Stomach smooth muscle (tissue), 2 donors: ENCODE results near the gene RRP9.

ENCODE experiments used
- H3K27ac ChIP-seq: one replicate; pipeline ENCODE4 v1.7.0; 2013; ENCODE audit warnings: mild to moderate bottlenecking, low read length, inconsistent platforms
- H3K27me3 ChIP-seq, 2 donors: one replicate each; pipeline ENCODE4 v1.7.0; 2013; ENCODE audit warnings: low read length in 2 of 2; ENCODE audit not compliant: insufficient read depth in 2 of 2, control insufficient read depth in 1 of 2
- H3K36me3 ChIP-seq, 2 donors: one replicate each; pipeline ENCODE4 v1.7.0; 2013; ENCODE audit warnings: low read length in 2 of 2; ENCODE audit not compliant: control insufficient read depth in 2 of 2, insufficient read depth in 2 of 2
- H3K4me1 ChIP-seq: one replicate; pipeline ENCODE4 v1.7.0; 2013; ENCODE audit warnings: low read length; ENCODE audit not compliant: control insufficient read depth, insufficient read depth
- H3K4me3 ChIP-seq, 2 donors: one replicate each; pipeline ENCODE4 v1.7.0; 2013; ENCODE audit warnings: low read length in 2 of 2
- H3K9ac ChIP-seq, 2 donors: one replicate each; pipeline ENCODE4 v1.7.0; 2013; ENCODE audit warnings: low read length in 2 of 2, mild to moderate bottlenecking in 1 of 2
- H3K9me3 ChIP-seq, 2 donors: one replicate each; pipeline ENCODE4 v1.7.0; 2013; ENCODE audit warnings: low read length in 2 of 2; ENCODE audit not compliant: control insufficient read depth in 2 of 2
- donor health status: healthy.
- donor health status: Pancreatic carcinoma.

The RRP9 gene

GRCh38 chr3:51954105-51954504, 12.4 kb upstream of the RRP9 start:
- no peak overlapping the region for H3K4me3 ChIP-seq
- peaks cover 16% of the 10 kb centered on the region for H3K4me1 ChIP-seq
- peaks cover 0 to 4% of the 10 kb centered on the region in 2 donors for H3K27me3 ChIP-seq
- H3K9ac ChIP-seq = no peak overlapping the region
- H3K36me3 ChIP-seq = peaks cover 3 to 11% of the 10 kb centered on the region in 2 donors
- H3K27ac ChIP-seq = no peak overlapping the region
- H3K9me3 ChIP-seq = no peaks in the 10 kb centered on the region

- H3K27me3 ChIP-seq = peaks cover 0 to 4% of the 10 kb centered on the region in 2 donors
- no peak overlapping the region for H3K4me3 ChIP-seq
- no peak overlapping the region for H3K9ac ChIP-seq
- H3K9me3 ChIP-seq = no peaks in the 10 kb centered on the region
- no peak overlapping the region for H3K27ac ChIP-seq
- peaks cover 16% of the 10 kb centered on the region for H3K4me1 ChIP-seq
- H3K36me3 ChIP-seq = peaks cover 8 to 9% of the 10 kb centered on the region in 2 donors
These were observed 11.7 kb upstream of the RRP9 start for GRCh38 chr3:51953445-51953844.

DNA sequence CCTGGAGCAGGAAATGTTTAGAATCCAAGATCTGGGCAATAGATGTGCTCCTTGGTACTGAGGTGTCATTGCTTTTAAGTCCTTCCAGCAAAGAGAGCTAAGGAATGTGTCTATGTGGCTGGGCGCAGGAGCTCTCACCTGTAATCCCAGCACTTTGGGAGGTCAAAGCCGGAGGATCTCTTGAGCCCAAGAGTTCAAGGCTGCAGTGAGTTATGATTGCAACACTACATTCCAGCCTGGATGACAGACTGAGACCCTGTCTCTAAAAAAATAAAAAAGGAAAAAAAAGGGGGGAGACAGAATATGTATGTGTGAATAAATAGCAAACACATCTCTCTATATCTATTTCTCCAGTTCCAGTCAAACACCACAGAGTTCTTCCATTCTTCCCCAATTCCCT, 9.2 kb upstream of the RRP9 start:
- H3K4me3 ChIP-seq = no peak overlapping the region
- H3K27ac ChIP-seq = no peak overlapping the region

DNA sequence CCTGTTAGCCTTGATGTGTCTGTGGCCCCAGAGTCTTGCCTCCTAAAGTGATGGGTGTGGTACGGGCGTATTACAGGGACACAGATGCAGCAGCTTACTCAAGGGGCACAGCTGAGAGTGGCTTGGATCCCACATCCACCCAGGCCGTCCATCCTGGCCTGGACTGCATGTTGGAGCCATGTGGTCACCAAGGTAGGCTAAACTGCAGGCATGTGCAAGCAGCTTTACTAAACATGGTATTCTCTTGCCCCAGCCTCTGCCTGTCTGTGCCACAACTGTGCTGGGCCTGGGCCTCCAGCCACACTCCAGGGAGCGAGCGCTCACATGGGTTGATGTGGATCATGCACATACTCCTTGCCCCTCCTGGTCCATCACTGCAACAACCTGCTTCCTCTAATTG, 7.4 kb upstream of the RRP9 start:
- no peak overlapping the region for H3K4me3 ChIP-seq
- no peaks in the 10 kb centered on the region for H3K9me3 ChIP-seq
- peaks cover 14 to 18% of the 10 kb centered on the region in 2 donors for H3K36me3 ChIP-seq
- H3K27ac ChIP-seq = no peak overlapping the region
- no peak overlapping the region for H3K9ac ChIP-seq
- no peaks in the 10 kb centered on the region for H3K4me1 ChIP-seq
- H3K27me3 ChIP-seq = no peaks in the 10 kb centered on the region

More for the DNA sequence above, 9.2 kb upstream of the RRP9 start:
- Histone ChIP-seq H3K27me3 (peaks cover 0 to 4% of the 10 kb centered on the region in 2 donors), H3K4me1 (peaks cover 7% of the 10 kb centered on the region), H3K9ac (no peak overlapping the region), H3K36me3 (peaks cover 13 to 18% of the 10 kb centered on the region in 2 donors), H3K9me3 (no peaks in the 10 kb centered on the region)

- Histone ChIP-seq H3K27ac (no peak overlapping the region), H3K4me3 (no peak overlapping the region), H3K9me3 (no peaks in the 10 kb centered on the region), H3K4me1 (peaks cover 3% of the 10 kb centered on the region), H3K27me3 (no peaks in the 10 kb centered on the region), H3K36me3 (peaks cover 14 to 18% of the 10 kb centered on the region in 2 donors), H3K9ac (no peak overlapping the region)
These were observed 6.4 kb upstream of the RRP9 start for GRCh38 chr3:51948016-51948580.

DNA sequence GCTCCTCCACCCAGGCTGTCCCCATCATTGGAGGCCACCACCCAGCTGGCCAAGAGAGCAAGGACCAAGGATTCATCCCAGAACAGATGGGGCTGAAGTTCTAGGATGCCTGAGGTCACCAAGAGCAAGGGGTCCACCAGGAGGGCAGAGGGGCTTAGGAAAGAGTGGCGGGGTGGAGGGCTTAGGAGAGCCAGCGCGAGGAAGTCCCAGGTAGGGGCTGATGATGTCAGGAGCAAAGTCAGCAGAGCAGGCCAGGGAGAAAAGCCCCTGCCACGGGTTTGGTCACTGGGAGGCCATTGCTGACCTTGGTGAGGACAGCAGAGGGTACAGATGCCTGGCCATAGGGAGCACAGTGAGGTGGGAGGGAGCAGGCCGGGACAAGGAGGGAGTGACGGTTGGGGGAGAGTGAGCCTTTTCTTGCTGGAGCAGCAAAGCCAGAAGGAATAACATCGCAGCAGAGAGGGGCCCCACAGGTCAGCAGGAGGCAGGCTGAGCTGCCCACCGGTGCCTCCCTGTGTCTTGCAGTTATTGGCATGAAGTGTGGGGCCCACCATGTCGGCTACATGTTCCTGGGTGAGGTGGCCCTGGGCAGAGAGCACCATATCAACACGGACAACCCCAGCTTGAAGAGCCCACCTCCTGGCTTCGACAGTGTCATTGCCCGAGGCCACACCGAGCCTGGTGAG, 5.7 kb upstream of the RRP9 start:
- Histone ChIP-seq H3K4me3 (no peak overlapping the region), H3K27ac (no peak overlapping the region), H3K27me3 (no peaks in the 10 kb centered on the region), H3K4me1 (peaks cover 11% of the 10 kb centered on the region), H3K36me3 (peaks cover 14 to 18% of the 10 kb centered on the region in 2 donors), H3K9ac (no peak overlapping the region), H3K9me3 (no peaks in the 10 kb centered on the region)

GRCh38 chr3:51946796-51947195, 5.1 kb upstream of the RRP9 start:
- H3K9ac ChIP-seq = no peak overlapping the region
- H3K27me3 ChIP-seq = no peaks in the 10 kb centered on the region
- H3K36me3 ChIP-seq = peaks cover 14 to 18% of the 10 kb centered on the region in 2 donors
- peaks cover 15% of the 10 kb centered on the region for H3K4me1 ChIP-seq
- H3K9me3 ChIP-seq = no peaks in the 10 kb centered on the region
- H3K4me3 ChIP-seq = no peak overlapping the region
- H3K27ac ChIP-seq = no peak overlapping the region

GRCh38 chr3:51945926-51946705, 4.4 kb upstream of the RRP9 start:
- H3K27me3 ChIP-seq = no peaks in the 10 kb centered on the region
- H3K36me3 ChIP-seq = peaks cover 14 to 18% of the 10 kb centered on the region in 2 donors
- no peaks in the 10 kb centered on the region for H3K9me3 ChIP-seq
- H3K4me1 ChIP-seq = peaks cover 19% of the 10 kb centered on the region
- H3K9ac ChIP-seq = no peak overlapping the region
- H3K4me3 ChIP-seq = no peak overlapping the region
- no peak overlapping the region for H3K27ac ChIP-seq

GRCh38 chr3:51945031-51945840, 3.5 kb upstream of the RRP9 start:
- peaks cover 26% of the 10 kb centered on the region for H3K4me1 ChIP-seq
- H3K9me3 ChIP-seq = no peaks in the 10 kb centered on the region
- H3K27me3 ChIP-seq = no peaks in the 10 kb centered on the region
- H3K9ac ChIP-seq = no peak overlapping the region
- H3K4me3 ChIP-seq = no peak overlapping the region
- H3K27ac ChIP-seq = no peak overlapping the region
- peaks cover 14 to 18% of the 10 kb centered on the region in 2 donors for H3K36me3 ChIP-seq

DNA sequence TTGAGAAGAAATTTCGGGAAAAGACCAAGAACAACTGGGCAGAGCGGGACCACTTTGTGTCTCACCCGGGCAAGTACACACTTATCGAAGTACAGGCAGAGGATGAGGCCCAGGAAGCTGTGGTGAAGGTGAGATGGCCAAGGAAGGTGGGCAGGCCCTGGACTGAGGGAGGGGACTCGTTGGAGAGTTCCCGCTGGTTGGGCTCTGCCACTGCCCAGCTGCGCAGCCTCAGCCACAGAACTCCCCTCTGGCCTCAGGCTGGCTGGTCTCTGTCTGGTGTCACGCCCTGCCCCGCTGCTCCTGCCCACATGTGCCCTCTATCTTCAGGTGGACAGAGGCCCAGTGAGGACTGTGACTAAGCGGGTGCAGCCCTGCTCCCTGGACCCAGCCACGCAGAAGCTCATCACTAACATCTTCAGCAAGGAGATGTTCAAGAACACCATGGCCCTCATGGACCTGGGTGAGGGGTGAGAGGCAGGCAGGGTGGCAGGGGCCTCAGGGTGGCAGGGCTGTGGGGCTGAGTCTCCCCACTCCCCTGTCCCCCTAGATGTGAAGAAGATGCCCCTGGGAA, 2.8 kb upstream of the RRP9 start:
- Histone ChIP-seq H3K4me3 (no peak overlapping the region), H3K27me3 (no peaks in the 10 kb centered on the region), H3K4me1 (peaks cover 26% of the 10 kb centered on the region), H3K36me3 (peaks cover 14 to 18% of the 10 kb centered on the region in 2 donors), H3K9me3 (no peaks in the 10 kb centered on the region), H3K27ac (no peak overlapping the region), H3K9ac (no peak overlapping the region)
